NCI-H2081 treated with DMSO at 0.1 percent for 48 hours (cell line): Measurements from ENCODE around the gene NECTIN1.

Experiments used
- DNase-seq: peaks from one replicate; lab custom pipeline; 2025; lab: John Stamatoyannopoulos, UW

The NECTIN1 gene

DNA sequence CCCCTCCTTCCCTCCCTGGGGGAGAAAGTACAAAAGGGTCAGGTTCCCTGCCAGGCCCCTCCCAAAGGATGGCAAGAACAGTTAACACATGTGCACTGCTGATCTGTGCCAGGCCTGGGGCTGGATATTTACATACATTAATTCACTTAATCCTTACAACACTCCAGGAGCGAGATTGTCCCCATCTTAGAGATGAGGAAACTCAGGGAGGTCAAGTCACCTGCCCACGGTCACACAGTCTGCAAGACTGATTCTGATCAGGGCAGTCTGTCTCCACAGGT, 36.5 kb downstream of the NECTIN1 start:
- no peak for DNase-seq

DNA sequence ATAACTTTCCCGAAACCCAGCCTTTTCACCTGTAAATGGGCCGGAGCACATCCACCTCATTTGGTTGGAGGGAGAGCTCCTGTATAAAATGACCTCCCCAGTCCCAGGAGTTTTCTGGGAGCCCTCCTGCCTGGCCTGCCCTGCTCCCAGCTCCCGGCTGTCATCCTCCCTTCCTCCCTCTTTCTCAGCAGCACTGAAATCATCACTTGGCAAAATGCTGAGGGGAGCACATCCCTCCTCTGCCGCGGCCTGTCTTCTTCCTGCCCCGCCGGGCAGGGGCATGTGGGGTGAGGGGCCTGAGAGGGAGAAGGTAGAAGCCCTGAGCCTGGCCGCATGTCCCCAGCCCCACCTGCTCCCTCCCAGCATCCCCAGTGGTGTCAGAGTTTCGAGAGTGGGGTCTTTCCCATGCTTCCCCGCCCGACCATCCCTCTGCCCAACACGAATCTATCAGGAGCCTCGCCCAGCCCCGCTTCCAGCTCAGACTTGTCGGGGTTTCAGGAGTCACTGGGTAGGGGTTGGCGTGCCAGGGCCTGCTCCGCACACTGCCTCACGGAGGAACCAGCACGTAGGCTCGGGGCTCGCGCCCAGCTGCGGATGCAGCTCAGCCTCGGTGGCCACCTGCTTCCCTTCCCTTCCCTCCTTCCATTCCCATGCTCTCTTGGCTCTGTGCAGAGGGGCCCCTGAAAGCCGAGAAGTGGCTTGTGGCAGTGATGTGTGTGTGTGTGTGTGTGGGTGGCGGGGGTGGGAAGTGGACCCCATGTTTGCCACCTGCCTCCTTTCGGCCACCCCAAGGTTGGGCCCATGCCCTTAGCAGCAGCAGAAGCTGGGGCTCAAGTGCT, 37.1 kb downstream of the NECTIN1 start:
- DNase-seq: no peak

DNA sequence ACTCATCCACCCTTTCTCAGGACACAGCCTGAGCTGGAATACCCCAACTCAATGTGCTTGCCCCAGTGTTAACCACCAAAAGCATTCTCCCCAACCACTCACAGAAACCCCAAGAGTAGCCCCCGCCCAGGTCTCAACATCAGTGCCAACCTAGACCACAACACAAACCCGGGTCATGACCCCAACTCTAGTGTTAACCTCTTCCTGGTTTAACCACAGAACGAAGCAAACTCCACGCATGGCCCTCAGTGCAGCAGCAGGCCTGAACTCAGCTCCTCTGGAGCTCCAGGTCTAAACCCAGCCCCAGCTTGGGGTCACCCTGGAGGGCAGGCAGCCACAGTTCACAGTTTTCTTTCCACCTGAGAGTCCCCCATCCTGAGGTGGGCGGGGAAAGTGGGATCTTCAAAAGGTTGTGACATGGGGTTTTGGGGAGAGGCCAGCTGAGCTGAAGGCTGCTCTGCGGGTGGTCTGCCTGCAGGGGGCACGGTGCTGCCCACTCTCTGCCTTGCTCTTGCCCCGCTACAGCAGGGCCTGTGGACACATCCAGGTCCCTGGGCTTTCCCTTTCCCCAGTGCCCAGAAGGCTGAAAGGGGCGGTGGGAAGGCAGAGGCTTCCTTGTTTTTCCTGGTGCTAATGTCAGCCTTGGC, 37.9 kb downstream of the NECTIN1 start:
- no peak for DNase-seq

DNA sequence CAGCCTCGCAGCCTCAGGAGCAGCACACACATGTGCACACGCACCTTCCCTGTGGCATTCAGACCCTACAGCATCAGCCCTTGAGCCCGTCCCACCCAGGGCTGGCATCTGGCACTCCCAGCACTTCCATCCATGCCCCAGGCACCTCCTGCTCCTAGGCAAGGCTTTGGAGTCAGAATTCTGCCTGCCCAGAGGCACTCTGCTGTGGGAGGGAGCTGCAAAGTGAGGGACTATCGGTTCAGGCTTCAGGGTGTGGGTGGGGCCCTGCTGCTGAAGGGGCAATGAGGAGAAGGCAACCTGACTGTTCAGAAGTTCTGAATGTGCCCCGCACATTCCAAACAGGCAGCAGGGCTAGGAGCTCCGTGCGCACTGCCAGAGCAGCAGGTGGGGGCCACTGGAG, 39.7 kb downstream of the NECTIN1 start:
- no peak for DNase-seq

DNA sequence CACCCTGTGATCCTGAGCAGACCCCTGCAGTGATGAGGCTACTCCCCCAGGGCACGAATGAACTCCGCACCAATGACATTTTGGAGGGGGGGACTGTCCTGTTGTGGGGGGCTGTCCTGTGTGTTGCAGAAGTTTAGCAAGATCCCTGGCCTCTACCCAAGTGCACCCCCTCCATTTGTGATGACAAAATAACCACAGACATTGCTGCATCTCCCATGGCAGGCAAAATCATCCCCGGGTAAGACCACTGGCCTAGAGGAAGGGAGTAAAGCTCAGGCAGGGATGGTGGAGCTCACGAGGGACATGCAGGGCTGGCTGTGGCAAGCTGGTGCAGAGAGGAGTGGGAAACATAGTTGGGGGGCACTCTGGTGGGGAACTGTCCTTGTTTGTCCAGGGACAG, 40.6 kb downstream of the NECTIN1 start:
- no peak for DNase-seq

DNA sequence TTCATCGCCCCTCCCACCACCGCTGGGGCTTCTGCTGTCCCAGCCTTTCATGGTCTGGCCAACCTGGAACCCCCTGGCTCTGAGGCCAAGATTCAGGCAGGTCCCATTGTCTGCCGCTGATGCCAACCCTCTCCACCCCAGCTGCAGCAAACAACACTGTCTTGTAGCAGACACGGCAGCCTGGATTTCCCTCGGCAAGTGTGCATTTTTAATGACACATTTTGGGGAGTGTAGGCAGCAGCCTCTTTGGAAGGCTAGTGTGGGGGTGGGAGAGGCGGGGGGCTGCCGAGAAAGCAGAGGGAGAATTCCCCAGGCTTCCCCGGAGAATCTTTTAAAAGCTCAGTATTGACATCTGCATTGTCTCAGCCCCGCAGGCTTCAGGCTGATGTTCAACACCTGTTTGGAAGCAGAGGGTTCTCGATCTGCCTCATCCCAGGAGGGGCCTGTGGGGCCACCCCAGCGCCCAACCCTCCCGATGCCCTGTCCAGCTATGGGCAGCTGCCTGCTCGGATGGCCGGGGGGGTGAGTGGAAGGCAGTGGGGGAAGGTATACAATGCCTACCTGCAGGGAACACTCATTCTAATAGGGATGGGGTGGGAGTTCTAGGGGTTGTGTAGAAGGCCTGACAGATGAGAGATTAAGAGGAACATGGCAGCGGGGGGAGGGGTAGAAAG, 41.5 kb downstream of the NECTIN1 start:
- DNase-seq: no peak

DNA sequence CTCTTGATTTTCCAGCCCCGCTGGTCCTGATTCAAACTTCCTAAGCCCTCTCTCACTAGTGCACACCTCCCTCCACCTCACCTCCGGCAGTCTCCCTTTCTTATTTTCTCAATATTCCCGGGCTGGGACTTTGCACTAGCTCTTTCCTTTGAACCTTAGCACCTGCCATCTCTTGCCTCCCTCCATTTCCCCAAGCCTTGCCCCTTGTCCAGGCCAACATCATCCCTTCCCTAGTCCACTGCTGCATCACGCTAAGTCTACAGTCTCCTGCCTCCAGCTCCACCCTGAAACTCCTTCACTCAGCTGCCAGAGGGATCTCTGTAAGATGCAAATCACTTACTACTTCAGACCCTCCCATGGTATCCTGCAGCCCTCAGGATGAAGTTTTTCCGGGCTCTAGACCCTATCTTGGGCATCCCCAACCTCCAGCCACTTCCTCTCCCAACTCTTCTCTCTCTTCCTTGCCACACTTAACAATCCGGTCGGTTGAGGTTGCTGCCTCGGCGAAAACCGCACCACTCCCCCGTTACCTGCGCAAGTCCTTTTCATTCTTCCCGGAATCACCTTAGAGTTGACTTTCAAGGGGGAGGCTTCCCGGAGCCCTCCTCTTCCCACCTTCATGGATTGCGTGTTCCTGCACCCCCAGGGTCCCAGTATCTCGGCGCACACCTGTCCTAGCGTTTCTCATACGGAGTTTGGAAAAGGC, 42.7 kb downstream of the NECTIN1 start:
- no peak for DNase-seq

DNA sequence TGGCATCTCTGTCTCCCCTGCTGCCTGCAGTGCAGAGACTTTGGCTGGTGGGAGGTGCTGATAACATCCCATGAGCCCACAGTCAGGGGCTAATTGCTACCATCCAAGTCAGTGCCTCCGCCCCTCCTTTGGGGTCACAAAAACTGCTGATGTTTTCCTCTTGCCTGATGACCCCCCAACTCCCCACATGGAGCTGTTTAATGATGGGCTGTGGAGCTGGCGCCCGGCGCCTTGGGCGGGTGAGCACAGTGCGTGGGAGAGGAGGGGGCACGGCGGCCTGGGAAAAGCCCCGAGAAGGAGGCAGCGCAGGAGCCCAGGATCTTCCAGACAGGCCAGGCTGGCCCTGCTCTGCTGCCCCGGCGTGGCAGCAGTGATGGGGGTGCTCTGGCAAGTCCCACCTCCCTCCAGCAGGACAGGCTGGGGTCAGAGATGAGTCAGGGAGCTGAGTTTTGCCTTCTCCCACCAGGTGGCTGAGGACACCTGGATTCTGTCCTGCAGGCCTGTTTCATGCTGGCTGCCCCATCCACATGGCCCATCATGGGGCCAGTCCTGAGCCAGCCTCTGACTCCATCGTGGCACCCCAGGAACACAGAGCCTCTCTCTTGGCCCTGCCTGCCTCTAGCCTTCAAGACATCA, 43.8 kb downstream of the NECTIN1 start:
- no peak for DNase-seq

DNA sequence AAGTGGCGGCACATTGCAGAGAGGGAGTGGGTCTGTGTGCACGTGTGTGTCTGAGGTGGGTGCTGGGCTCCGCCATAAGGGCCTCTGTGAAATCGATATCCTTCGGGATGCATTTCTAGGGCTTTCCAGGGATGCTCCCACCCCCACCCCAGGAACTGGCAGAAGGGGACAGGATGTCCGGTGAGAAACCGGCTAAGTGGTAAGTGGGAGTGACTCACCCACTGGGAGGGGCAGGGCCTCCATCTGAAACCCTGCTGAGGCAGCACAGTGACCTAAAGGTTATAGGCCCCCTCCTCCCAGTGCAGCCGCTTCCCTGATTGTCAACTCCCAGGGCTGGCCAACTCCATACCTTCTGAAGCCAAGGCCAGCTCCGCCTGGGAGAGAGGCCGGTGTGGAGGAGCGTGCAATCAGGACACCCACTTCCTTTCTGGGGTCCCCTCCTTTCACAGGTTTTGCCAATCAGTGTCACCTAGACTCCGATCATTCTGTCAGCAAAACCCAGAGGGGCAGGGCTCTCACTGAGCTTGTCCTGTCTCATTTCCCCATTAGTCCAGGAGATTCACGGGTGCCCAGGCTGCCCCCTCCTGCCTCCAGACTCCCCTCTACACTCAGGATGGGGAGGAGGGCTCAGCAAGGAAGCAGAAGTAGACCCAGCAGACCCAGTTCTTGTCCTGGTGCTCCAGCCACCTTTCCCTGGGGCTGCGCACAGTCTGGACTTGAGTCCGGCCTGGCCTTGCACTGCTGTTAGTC, 44.5 kb downstream of the NECTIN1 start:
- no peak for DNase-seq

DNA sequence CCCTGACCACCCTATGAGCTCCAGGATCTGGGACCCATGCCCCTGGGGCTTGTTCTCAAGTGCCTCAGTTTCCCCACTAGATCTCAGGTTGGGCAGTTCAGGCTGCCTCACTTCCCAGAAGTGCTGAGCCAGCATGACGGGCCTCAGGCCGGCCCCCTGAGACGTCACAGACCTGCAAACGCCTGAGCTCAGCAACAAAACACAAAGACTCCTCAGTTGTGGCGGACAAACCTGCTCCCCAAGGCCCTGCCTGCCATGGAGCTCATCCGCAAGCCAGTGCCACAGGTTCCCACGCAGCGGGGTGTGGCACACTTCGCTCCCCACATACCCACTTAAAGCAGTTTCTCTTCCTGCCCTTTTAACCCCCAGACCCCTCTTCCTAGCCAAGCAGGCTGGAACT, 45.2 kb downstream of the NECTIN1 start:
- no peak for DNase-seq

DNA sequence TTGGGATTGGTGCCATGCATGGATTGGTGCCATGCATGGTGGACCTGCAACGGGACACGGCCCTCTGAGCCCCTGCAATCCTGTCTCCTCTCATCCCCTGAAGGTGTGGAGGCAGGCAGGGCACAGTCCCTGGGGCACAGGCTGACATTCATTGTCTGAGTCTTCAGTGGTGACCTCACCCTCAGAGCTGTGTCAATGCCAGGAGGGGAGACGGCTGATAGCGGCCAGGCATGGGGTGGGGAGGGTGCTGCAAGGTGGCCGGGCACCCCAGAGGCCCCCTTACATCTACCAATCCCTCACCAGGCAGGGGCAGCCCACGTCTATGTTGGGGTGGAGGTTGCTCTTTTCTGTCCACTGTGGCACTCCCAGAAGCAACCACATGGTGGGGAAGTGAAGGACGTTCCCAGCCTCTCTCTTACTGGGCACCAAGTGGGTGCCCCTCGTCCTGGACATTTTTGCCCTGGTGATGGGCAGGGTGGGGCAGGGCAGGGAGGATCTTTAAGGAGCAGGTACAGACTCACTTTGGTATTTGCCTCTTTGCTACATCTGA, 47.6 kb downstream of the NECTIN1 start:
- no peak for DNase-seq

DNA sequence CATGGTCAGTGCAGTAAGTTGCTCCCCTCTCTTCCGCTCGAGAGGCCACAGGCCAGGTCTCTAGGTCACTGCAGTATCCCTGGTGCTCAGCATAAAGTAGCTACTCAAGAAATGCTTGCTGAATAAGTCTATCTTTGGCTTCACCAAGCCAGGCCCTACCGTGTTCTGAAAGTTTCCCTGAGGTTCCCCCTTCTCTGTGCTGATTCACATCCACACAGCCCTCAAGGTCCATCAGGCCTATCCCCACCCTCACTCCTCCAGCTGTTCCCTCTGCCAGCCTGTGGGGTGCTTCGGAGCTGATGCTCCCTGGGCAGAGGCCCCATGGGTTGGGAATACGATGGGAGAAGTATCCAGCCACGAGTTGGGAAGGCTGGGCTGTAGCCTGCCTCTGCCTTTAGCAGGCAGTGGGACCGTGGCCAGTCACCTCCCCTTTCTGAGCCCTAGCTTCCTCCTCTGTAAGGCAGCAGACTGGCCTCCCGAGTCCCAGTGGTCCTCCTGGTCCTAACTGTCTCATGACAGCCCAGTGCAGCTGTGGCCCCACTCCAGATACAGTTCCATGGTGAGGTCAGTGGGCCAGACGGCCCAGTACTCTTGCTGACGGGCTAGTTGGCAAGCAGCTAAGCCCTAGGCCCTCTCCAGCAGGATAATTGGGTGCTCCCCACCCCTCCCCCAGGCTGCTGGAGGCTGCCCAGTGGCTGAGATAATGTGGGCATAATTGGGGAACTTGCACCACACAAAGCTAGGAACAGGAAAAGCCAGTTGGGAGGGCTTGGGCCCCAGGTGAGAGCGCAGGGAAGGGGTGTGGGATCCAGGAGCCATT, 48.2 kb downstream of the NECTIN1 start:
- no peak for DNase-seq

DNA sequence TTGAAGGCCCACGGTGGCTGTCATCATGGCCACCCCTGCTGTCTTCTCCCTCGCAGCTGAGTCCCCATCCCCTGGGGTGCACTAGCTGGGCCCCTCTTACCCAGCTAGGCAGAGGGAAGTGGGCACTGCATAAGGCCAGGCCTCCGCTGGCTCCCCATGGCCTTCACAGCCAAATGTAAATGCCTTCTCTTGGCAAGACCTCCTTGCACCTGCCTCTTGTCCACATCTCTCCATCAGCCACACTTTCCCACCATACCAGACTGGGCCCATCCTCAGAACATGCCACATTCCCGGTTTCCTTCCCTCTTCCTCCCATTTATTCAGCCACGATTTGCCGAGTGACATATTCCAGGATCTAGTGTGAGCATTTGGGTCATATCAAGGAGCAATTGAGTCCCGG, 49.7 kb downstream of the NECTIN1 start:
- no peak for DNase-seq

DNA sequence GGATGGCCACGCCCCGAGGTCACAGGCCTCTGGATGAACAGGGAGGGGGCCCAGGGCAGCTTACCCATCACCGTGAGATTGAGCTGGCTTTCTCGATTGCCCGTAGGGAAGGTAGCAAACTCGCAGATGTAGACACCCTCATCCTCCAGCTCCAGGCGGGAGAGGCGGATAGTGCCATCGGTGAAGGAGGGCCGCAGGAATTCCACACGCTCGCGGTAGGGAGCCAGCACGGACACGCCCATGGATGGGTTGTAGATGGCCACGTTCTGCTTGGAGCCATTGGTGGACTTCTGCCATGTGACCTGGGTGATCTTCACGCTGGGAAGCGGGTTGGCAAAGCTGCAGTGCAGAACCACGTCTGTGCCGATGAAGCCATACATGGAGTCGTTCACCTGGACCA, 50.6 kb downstream of the NECTIN1 start:
- no peak for DNase-seq

DNA sequence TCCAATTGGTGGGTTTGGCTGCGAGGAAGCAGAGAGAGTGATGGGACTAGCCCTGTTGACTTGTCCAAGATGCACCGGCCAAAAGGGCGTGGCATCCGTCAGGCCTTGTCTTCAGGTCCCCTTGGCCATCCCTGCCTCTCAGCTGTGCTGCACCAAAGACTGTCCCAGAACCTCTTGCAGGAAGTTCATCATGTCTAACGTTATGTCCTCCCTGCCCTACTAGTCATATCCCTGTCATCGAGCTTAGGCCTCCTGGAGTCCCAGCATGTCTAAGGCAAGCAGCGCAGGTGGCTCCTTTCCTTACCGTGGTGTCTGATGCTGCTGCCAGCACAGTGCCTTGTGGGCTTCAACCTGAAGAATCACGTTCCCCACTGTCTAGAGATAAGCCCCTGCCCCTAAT, 51.2 kb downstream of the NECTIN1 start:
- DNase-seq: no peak

DNA sequence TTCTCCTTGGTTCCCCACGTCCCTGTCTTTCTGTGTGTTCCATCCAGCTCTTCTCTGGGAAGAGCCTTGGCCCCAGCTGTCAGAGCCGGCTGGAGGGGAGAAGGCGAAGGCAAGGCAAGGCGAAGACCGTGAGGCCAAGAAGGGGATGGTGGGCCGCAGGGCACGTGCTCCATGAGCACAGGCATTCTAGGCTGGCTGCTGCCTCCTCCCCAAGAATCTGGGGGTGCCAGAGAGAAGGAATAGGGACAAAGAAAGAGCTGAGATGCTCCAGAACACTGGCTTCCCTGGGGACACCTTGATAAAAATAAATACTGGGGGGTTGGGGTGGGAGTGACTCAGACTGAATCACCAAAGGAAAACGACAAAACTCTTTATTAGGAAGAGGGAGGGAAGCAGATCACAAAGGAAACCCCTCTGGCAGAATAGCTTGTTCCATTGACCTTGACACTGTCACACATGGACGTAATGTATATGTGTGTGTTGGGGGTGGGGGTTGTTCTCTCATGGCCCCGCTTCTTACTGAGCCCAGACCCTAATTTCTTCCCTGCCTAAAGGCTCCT, 52.5 kb downstream of the NECTIN1 start:
- no peak for DNase-seq

DNA sequence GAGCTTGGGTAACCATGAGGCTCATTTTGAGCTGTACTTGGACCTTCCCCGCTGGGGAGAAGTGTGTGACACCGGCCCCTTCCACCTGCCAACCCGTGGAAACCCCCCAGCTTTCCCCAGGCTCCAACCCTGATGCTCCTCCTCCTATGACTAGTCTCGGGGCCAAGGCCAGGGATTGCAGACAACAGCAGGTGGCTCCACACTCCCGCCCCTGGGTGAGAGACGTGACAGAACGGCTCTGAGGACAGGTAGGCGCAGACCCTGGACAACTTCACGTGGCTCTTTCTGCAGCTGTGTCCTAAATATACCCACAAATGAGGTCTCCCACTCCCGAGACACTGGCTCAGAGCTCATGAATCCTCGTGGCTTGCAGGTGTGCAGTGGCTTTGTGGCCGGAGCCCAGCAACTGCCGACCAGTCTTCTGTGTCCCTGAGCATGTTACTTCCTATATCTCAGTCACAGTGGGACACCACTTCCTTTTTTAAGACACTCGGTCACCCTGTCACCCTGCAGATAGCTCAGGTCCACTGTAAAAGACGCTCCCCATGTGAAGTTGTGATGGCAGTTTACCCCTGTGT, 55.2 kb downstream of the NECTIN1 start:
- DNase-seq: no peak

DNA sequence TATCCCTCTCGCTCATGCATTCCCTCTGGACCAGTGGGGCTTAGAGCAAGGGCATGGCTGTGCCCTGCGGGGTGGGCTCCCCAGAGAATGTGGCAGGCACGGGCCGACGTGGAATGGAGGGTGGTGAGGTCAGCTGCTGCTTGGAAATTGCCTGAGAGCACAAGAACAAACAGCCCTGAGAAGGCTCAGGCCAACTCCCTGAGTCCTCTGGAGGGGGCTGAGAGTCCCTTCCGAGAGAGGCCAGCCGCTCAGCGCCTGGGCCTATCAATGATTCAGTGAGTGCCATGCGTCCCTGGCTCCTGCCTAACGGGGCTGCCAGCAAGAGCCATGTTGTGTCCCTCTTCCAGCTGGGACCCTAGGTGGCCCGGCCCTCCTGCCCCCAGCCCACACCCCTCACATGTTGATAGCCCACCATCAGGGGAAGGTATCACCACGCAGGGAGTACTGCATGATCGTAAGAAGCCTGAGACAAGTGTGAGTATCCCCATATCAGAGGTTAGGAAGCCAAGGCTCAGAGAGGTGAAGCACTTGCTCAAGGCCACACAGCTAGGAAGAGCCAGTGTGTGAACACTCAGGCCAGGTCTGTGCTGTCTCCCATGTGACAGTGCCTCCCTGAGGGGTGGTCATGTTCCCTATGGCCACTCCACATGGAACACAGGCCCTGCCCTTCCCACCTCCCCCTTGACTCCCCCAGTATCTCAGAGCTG, 55.8 kb downstream of the NECTIN1 start:
- DNase-seq: no peak

DNA sequence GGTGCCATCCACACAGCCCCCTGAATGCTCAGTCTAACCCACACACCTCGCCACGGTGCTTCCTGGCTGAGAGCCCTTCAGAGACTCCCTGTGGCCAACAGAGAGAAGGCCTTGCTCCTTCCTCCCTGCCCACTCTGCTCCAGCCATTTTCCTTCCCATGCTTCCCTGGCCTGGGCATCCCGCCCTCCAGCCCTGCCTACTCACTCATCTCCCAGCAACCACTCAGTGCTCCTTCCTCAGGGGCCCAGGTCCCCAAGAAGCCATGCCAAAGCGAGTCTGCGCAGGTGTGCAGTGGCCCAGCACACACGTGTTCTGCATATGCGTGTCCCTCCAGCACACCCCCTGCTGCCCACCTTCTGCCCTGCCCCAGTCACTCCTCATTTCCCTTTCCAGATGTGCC, 56.4 kb downstream of the NECTIN1 start:
- no peak for DNase-seq
